ENCODE results near the gene SPANXN5.
"Not testable (repeated sequence)": the region's sequence is repeated elsewhere in the genome, so short reads cannot be mapped to it uniquely, and the experiment has no call there.

Gene SPANXN5

GRCh38 chrX:52797327-52797726, at the start of gene SPANXN5:
TSS of gene SPANXN5 (minus strand) at chrX:52797427. CDS start at chrX:52797348, 79 bp downstream.
- H3K79me2 ChIP-seq (ENCODE audit: control insufficient read depth, insufficient read depth, low read length, unreplicated experiment); H3K4me1 ChIP-seq (ENCODE audit: control insufficient read depth, insufficient read depth, low read length, unreplicated experiment); H3K27me3 ChIP-seq (ENCODE audit: insufficient read depth, low read length); H3K27ac ChIP-seq (ENCODE audit: low read depth, low read length); H2AFZ ChIP-seq (ENCODE audit: low read length, unreplicated experiment); H3K4me3 ChIP-seq (ENCODE audit: low read depth, low read length); H3K36me3 ChIP-seq (ENCODE audit: insufficient read depth, low read length): not testable (repeated sequence)

DNA sequence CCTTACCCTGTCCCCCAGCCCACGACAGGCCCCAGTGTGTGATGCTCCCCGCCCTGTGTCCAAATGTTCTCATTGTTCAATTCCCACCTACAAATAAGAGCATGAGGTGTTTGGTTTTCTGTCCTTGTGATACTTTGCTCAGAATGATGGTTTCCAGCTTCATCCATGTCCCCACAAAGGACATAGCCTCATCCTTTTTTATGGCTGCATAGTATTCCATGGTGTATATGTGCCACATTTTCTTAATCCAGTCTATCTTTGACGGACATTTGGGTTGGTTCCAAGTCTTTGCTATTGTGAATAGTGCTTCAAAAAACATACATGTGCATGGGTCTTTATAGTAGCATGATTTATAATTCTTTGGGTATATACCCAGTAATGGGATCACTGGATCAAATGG, 46.4 kb upstream of the SPANXN5 start:
- not testable (repeated sequence) for H3K4me3 ChIP-seq (ENCODE audit: low read depth, low read length); H3K27me3 ChIP-seq (ENCODE audit: insufficient read depth, low read length); H3K4me1 ChIP-seq (ENCODE audit: control insufficient read depth, insufficient read depth, low read length, unreplicated experiment); H3K36me3 ChIP-seq (ENCODE audit: insufficient read depth, low read length); H3K27ac ChIP-seq (ENCODE audit: low read depth, low read length); H2AFZ ChIP-seq (ENCODE audit: low read length, unreplicated experiment); H3K79me2 ChIP-seq (ENCODE audit: control insufficient read depth, insufficient read depth, low read length, unreplicated experiment)

GRCh38 chrX:52839137-52839536, 41.9 kb upstream of the SPANXN5 start:
- no peak overlapping the region for H3K27ac ChIP-seq (ENCODE audit: low read depth, low read length)
- H3K4me3 ChIP-seq (ENCODE audit: low read depth, low read length) = no peak overlapping the region
- H3K4me1 ChIP-seq (ENCODE audit: control insufficient read depth, insufficient read depth, low read length, unreplicated experiment) = no peaks in the 10 kb centered on the region
- peaks cover 2% of the 10 kb centered on the region; the same call in 1 of the 2 replicates for H3K27me3 ChIP-seq (ENCODE audit: insufficient read depth, low read length)
- no peak overlapping the region for H2AFZ ChIP-seq (ENCODE audit: low read length, unreplicated experiment)
- H3K79me2 ChIP-seq (ENCODE audit: control insufficient read depth, insufficient read depth, low read length, unreplicated experiment) = no peaks in the 10 kb centered on the region
- H3K36me3 ChIP-seq (ENCODE audit: insufficient read depth, low read length) = no peaks in the 10 kb centered on the region

GRCh38 chrX:52830551-52830950, 33.3 kb upstream of the SPANXN5 start:
- Histone ChIP-seq H3K4me1 (ENCODE audit: control insufficient read depth, insufficient read depth, low read length, unreplicated experiment) (no peaks in the 10 kb centered on the region), H3K27ac (ENCODE audit: low read depth, low read length) (no peak overlapping the region), H3K4me3 (ENCODE audit: low read depth, low read length) (no peak overlapping the region), H2AFZ (ENCODE audit: low read length, unreplicated experiment) (no peak overlapping the region), H3K79me2 (ENCODE audit: control insufficient read depth, insufficient read depth, low read length, unreplicated experiment) (no peaks in the 10 kb centered on the region), H3K27me3 (ENCODE audit: insufficient read depth, low read length) (no peaks in the 10 kb centered on the region; the same call in 1 of the 2 replicates), H3K36me3 (ENCODE audit: insufficient read depth, low read length) (no peaks in the 10 kb centered on the region)

GRCh38 chrX:52824608-52825007, 27.4 kb upstream of the SPANXN5 start:
- Histone ChIP-seq H3K36me3 (ENCODE audit: insufficient read depth, low read length) (no peaks in the 10 kb centered on the region), H3K27me3 (ENCODE audit: insufficient read depth, low read length) (no peaks in the 10 kb centered on the region), H3K4me3 (ENCODE audit: low read depth, low read length) (no peak overlapping the region), H3K4me1 (ENCODE audit: control insufficient read depth, insufficient read depth, low read length, unreplicated experiment) (no peaks in the 10 kb centered on the region), H2AFZ (ENCODE audit: low read length, unreplicated experiment) (no peak overlapping the region), H3K27ac (ENCODE audit: low read depth, low read length) (no peak overlapping the region), H3K79me2 (ENCODE audit: control insufficient read depth, insufficient read depth, low read length, unreplicated experiment) (no peaks in the 10 kb centered on the region)

GRCh38 chrX:52821079-52821760, 24.0 kb upstream of the SPANXN5 start:
- H3K4me1 ChIP-seq (ENCODE audit: control insufficient read depth, insufficient read depth, low read length, unreplicated experiment) = no peaks in the 10 kb centered on the region
- H3K4me3 ChIP-seq (ENCODE audit: low read depth, low read length) = no peak overlapping the region
- H3K27ac ChIP-seq (ENCODE audit: low read depth, low read length) = no peak overlapping the region
- no peaks in the 10 kb centered on the region for H3K79me2 ChIP-seq (ENCODE audit: control insufficient read depth, insufficient read depth, low read length, unreplicated experiment)
- H3K27me3 ChIP-seq (ENCODE audit: insufficient read depth, low read length) = peaks cover 10% of the 10 kb centered on the region
- H2AFZ ChIP-seq (ENCODE audit: low read length, unreplicated experiment) = no peak overlapping the region
- no peaks in the 10 kb centered on the region for H3K36me3 ChIP-seq (ENCODE audit: insufficient read depth, low read length)

- Histone ChIP-seq H3K79me2 (ENCODE audit: control insufficient read depth, insufficient read depth, low read length, unreplicated experiment) (no peaks in the 10 kb centered on the region), H2AFZ (ENCODE audit: low read length, unreplicated experiment) (no peak overlapping the region), H3K4me3 (ENCODE audit: low read depth, low read length) (no peak overlapping the region), H3K4me1 (ENCODE audit: control insufficient read depth, insufficient read depth, low read length, unreplicated experiment) (no peaks in the 10 kb centered on the region), H3K27ac (ENCODE audit: low read depth, low read length) (no peak overlapping the region), H3K36me3 (ENCODE audit: insufficient read depth, low read length) (no peaks in the 10 kb centered on the region), H3K27me3 (ENCODE audit: insufficient read depth, low read length) (peaks cover 10% of the 10 kb centered on the region)
These were observed 22.6 kb upstream of the SPANXN5 start for GRCh38 chrX:52819788-52820187.

- Histone ChIP-seq H3K27me3 (ENCODE audit: insufficient read depth, low read length) (peaks cover 7% of the 10 kb centered on the region; the same call in 1 of the 2 replicates), H3K79me2 (ENCODE audit: control insufficient read depth, insufficient read depth, low read length, unreplicated experiment) (no peaks in the 10 kb centered on the region), H3K4me1 (ENCODE audit: control insufficient read depth, insufficient read depth, low read length, unreplicated experiment) (no peaks in the 10 kb centered on the region), H3K27ac (ENCODE audit: low read depth, low read length) (no peak within 1 kb of the TSS), H2AFZ (ENCODE audit: low read length, unreplicated experiment) (no peak within 1 kb of the TSS), H3K4me3 (ENCODE audit: low read depth, low read length) (no peak within 1 kb of the TSS), H3K36me3 (ENCODE audit: insufficient read depth, low read length) (no peaks in the 10 kb centered on the region)
These were observed 13.9 kb upstream of the SPANXN5 start, which contains the start of gene XAGE5 for GRCh38 chrX:52811065-52811625. TSS of gene XAGE5 (plus strand) at chrX:52811287. CDS start at chrX:52812567, 1,280 bp downstream.

- not testable (repeated sequence) for H3K27ac ChIP-seq (ENCODE audit: low read depth, low read length); H3K79me2 ChIP-seq (ENCODE audit: control insufficient read depth, insufficient read depth, low read length, unreplicated experiment); H3K36me3 ChIP-seq (ENCODE audit: insufficient read depth, low read length); H3K4me1 ChIP-seq (ENCODE audit: control insufficient read depth, insufficient read depth, low read length, unreplicated experiment); H2AFZ ChIP-seq (ENCODE audit: low read length, unreplicated experiment); H3K4me3 ChIP-seq (ENCODE audit: low read depth, low read length); H3K27me3 ChIP-seq (ENCODE audit: insufficient read depth, low read length)
These were observed 7.6 kb upstream of the SPANXN5 start for GRCh38 chrX:52804876-52805275.

DNA sequence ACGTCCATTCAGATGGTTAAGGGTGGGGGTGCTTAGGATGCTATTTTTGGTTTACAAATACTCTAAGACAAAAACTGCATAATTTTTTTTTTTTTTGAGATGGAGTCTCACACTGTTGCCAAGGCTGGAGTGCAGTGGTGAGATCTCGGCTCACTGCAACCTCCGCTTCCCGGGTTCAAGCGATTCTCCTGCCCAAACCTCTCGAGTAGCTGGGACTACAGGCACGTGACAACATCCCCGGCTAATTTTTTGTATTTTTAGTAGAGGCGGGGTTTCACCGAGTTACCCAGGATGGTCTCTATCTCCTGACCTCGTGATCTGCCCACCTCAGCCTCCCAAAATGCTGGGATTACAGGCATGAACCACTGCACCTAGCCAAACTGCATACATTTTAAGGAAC, 23.7 kb downstream of the SPANXN5 start:
- H2AFZ ChIP-seq (ENCODE audit: low read length, unreplicated experiment); H3K4me3 ChIP-seq (ENCODE audit: low read depth, low read length); H3K27me3 ChIP-seq (ENCODE audit: insufficient read depth, low read length); H3K27ac ChIP-seq (ENCODE audit: low read depth, low read length); H3K4me1 ChIP-seq (ENCODE audit: control insufficient read depth, insufficient read depth, low read length, unreplicated experiment); H3K36me3 ChIP-seq (ENCODE audit: insufficient read depth, low read length); H3K79me2 ChIP-seq (ENCODE audit: control insufficient read depth, insufficient read depth, low read length, unreplicated experiment): not testable (repeated sequence)

GRCh38 chrX:52765983-52766382, 31.2 kb downstream of the SPANXN5 start:
- H3K79me2 ChIP-seq (ENCODE audit: control insufficient read depth, insufficient read depth, low read length, unreplicated experiment); H3K4me1 ChIP-seq (ENCODE audit: control insufficient read depth, insufficient read depth, low read length, unreplicated experiment); H2AFZ ChIP-seq (ENCODE audit: low read length, unreplicated experiment); H3K4me3 ChIP-seq (ENCODE audit: low read depth, low read length); H3K27ac ChIP-seq (ENCODE audit: low read depth, low read length); H3K27me3 ChIP-seq (ENCODE audit: insufficient read depth, low read length); H3K36me3 ChIP-seq (ENCODE audit: insufficient read depth, low read length): not testable (repeated sequence)
